HG03108 (cell line): ENCODE results near the gene TUFT1.

Experiments
- ATAC-seq: cut with Tn5 transposase; IDR thresholded peaks from one replicate; pipeline ENCODE4 v1.9.1; 2021; ENCODE audit warnings: moderate library complexity; ENCODE audit not compliant: unreplicated experiment

The TUFT1 gene

DNA sequence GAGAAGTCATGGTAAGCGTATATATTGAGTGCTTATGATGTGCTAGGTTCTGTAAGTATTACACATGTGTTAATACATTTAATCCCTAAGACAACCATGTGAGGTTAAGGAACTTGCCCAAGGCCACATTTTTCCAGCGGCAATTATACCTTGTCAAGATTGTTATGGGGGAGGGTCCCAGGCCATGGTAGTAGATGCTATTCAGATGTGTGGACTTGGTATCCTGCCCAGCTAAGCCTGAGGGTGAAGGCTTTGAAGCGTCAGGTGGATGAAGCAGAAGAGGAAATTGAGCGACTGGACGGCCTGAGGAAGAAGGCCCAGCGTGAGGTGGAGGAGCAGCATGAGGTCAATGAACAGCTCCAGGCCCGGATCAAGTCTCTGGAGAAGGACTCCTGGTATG lies 3.6 kb upstream of the TUFT1 start:
- ATAC-seq = no peak

DNA sequence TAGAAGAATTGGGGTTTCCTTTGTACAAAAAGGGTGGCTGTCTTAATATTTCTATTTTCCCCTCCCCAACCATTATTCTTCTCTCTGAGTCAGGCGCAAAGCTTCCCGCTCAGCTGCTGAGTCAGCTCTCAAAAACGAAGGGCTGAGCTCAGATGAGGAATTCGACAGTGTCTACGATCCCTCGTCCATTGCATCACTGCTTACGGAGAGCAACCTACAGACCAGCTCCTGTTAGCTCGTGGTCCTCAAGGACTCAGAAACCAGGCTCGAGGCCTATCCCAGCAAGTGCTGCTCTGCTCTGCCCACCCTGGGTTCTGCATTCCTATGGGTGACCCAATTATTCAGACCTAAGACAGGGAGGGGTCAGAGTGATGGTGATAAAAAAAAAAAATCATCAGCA lies 3.0 kb upstream of the TUFT1 start:
- no peak for ATAC-seq

DNA sequence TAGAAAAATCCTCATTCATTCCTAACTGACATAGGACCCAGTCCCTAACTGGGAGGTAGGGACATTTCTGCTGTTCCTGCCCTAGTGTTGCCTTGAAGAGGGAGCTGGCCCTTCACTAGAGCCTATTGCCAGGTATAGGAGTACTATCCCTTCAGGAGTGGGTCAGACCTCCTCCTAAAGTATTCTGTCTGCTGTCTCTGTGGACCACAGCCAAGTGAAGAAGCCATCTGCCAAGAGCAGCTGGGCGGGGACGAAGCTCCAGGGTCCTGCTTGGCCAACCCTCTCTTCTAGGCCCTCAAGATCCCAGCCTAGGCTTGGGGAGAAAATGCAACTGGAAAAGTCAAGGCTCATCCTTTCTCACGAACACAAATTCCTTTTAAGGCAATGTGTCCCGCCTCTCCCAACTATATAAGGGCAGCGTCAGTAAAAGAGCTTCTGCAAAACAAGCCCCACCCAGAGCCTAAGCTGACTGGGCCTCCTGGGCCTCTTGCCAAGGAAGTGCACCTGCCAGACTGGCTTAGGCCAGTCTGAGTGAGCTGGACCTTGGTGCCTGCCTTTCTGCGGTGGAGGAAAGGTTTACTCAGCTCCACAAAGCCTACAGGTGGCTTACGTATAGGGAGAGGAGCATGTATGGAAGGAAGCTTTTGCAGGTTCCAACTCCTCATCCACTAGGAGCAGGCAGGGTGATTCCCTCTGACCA lies 638 bp upstream of the TUFT1 start:
- peak; percentile 67 for ATAC-seq

DNA sequence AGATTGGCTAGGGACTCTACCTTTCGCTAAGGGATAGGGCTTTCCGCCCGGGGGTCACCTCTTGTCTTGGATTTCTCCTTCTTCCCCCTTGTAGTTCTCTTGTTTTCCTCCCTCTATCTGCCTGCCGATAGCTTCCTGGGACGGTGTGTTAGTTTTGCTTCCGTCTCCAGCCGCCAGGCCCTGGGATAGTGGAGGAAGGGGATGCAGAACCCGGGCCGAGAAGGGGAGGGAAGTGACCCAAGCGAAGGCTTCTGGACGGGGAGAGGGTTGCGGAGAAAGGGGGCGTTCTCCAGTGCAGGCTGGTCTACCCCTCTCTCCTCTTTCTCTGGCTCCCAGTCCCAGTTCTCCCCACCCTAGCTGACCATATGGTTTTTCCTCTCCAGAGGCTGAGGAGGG lies 871 bp downstream of the TUFT1 start:
- ATAC-seq = no peak

DNA sequence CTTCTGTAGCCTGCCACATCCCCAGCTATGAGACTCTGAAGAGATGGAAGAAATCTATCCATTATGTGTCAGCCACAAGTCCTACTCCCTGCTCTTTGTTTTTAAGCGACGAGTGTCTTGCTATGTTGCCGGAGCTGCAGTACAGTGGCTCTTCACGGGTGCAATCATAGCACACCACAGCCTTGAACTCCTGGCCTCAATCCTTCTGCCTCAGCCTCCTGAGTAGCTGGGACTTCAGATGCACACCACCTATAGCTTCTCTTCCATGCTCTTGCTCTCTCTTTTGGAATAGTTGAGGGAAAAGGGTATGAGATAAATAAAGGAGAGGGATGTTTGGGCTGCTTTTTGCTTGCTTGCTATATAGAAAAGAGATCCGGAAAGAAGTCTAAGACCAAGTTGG lies 1.6 kb downstream of the TUFT1 start:
- ATAC-seq = no peak

DNA sequence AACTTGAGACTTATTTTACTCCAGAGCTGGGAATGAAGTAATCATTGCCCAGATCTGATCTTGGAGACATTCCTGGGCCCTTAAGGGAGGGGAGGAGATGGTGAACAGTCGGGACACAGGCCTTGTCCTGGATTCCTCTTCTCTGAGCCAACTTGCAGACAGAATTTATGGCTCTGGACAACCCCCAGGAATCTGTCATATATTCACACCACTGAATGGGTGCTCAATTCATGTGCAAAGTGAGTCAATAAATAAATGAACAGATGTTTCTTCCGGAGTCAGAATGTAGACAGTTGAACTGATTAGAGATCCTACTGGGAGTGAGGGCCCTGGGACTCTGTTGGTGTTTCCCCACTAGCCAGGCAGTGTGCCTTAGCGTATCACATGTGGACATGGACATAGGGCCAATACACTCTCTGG lies 2.6 kb downstream of the TUFT1 start:
- no peak for ATAC-seq

DNA sequence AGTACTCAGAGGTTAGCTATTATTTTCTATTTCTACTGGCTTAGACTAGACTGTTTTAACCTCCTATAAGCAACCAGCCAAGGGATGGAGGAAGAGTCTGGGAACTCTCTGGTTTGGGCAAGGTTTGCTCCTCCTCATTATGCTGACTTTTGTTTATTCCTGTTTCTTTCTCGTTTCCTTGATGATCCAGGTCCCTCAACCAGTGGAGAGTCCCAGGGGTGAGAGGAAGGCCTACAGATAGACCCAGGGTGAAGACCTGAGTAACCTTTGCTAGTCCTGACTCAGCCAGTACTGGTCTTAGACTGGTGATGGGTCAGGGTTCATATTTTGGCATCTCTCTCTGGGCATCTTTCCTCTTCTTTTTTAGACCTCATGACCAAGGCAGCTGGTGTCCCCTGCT lies 5.4 kb downstream of the TUFT1 start:
- no peak for ATAC-seq

DNA sequence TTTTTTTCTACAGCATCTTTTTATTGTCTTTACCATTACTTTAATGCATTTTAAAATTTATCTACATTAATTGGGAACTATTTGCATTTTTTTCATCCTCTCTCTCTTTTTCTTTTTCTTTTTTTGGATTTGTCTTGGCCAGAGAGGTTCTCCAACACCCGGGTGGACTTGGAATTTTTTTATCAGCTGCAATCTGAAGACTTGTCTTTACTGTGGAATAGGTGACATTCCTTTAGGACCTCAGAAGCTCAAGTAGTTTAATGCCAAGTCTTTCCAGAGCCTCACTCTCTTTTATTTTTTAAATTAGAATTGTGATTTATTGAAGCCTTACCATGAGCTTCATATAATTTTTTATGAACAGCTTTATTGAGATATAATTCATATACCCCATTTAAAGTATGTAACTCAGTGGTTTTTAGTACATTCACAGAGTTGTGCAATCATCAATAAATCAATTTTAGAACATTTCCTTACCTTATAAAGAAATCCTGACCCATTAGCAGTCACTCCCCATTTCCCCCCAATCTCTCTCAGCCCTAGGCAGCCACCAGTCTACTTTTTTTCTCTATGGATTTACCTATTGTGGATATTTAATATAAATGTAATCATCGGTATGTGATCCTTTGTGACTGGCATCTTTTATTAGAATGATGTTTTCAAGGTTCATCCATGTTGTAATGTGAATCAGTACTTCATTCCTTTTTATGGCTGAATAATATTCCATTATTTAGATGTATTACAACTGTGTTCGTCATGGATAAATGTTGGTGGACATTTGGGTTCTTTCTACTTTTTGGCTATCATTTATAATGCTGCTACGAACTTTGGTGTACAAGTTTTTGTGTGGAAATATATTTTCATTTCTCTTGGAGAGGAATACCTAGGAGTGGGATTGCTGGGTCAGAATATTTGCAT lies 6.2 kb downstream of the TUFT1 start:
- no peak for ATAC-seq

DNA sequence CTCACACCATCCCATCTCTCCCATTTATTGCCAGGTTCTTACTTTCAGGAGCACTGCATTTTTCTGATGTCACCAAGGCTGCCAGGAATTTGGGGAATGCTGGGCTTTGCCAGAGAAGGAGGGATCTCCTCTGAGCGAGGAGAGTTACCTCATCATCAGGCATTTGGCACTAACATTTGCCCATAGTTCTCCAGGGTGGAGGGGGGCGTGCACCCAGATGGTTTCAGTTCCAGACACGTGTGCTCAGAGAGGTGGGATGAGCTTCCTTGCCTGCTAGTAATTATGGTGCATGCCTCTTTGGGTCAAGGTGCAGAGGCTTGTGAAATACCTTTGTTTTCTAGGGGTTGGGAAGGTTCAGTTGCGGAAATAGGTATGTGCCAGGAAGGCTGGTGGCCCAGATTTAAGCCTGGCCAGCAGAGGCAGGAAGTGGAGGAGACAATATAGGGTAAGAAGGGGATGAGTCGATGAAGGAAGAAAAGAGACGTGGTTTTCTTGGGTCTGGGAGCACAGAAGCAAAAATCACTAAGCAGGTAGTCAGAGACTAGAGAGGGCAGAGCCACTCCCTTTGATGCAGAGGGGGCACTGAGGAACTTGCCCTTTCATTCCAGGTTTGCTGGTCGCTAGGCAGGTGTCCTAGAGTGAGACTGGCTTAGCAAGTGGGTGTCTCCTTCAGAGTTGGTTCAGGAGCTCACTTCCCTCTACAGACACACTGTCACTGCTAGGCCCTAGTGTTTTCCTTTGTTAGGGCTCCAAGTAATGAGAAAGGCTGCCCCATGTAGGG lies 7.2 kb downstream of the TUFT1 start:
- ATAC-seq = no peak

DNA sequence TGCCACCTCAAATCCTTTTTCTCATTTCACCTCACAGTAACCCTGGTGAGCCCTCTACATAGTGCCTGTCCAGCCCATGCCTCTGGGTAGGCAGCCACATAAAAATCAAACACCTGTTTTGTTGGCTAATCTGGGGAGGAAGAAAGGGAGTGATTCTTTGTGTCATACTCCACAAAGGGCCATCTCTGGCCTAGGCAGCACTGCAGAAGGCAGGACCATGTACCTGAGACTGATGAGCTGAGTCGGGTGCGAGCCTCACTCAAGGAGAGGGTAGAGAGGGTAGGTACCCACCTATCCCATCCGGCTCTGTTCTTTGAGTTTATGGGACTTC lies 7.8 kb downstream of the TUFT1 start:
- no peak for ATAC-seq

DNA sequence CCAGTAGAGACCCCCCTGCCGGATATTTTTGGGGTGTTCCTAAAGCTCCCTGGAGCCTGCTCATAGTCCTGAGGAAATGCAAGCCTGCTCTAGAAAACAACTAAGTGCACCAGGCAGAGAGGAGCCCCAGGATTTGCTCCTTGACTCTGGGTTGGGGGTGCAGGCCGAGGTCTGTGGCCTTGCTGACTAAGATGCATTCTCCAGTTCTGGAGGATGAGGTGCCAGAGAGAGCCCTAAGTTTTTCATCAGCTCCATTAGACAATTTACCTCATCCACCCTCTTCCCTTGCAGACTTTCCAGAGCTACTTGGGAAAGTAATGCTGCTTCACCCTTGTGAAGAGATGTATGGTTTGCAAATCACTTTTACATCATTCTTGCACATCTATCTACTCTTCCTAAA lies 9.1 kb downstream of the TUFT1 start:
- no peak for ATAC-seq

DNA sequence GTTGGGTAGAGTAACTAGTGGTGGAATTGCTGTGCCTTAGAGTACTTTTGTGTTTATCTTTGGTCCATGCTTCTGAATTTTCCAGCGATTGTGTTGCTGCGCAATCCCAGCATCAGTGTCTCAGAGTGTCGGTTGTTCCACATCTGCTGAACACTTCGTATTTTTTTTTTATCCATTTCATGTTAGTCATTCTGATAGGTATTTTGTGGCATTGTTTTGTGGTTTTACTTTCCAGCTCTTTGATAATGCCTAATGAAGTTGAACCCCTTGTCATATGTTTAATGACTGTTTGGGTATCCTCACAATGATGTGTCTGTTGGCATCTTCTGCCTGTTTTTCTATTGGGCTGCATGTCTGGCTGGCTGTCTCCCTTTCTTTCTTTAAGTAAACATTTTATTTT lies 13.6 kb downstream of the TUFT1 start:
- ATAC-seq = no peak

DNA sequence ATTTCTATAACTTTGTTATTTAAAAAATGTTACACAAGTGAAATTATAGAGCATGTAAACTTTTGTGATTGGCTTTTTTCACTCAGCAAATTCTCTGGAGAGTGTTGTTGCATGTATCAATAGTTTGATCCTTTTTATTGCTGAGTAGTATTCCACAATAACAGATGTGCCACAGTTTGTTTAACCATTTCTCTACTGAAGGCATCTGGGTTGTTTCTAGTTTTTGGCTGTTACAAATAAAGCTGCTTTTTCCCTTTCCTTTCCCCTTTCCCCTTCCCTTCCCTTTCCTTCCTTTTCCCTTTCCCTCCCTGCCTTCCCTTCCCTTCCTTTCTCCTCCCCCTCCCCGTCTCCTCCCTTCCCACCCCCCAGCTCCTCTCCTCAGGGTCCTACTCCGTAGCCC lies 15.9 kb downstream of the TUFT1 start:
- ATAC-seq = no peak

DNA sequence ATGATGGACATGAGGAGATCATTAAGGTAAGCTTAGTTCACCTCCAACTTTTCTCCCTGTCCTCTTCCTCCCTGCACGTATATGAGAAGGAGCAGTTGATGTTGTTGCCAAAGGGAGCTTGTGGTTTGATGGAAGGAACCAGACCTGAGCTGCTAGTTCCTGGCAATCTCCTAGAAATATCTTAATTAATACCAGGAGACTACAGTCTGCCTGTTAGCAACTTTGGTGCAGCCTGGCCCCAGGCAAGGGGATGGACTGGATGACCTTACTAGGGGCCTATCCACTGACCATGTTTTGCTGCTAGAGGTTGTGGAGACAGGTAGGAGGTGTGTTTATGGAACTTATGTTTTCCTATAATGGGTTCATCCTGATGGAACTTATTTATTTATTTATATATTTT lies 22.6 kb downstream of the TUFT1 start:
- no peak for ATAC-seq

DNA sequence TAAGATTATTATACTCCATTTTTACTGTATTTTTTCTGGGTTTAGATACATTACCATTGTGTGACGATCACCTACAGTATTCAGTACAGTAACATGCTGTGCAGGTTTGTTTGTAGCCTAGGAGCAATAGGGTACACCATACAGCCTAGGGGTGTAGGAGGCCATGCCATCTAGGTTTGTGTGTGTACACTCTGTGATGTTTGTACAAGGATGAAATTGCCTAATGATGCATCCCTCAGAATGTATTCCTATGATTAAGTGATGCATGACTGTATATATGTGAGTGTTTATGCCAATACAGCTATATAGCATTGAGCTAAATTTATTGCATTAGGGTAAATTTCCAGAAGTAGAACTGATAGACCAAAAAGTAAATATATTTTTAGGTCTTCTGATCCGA lies 23.3 kb downstream of the TUFT1 start:
- ATAC-seq = no peak

DNA sequence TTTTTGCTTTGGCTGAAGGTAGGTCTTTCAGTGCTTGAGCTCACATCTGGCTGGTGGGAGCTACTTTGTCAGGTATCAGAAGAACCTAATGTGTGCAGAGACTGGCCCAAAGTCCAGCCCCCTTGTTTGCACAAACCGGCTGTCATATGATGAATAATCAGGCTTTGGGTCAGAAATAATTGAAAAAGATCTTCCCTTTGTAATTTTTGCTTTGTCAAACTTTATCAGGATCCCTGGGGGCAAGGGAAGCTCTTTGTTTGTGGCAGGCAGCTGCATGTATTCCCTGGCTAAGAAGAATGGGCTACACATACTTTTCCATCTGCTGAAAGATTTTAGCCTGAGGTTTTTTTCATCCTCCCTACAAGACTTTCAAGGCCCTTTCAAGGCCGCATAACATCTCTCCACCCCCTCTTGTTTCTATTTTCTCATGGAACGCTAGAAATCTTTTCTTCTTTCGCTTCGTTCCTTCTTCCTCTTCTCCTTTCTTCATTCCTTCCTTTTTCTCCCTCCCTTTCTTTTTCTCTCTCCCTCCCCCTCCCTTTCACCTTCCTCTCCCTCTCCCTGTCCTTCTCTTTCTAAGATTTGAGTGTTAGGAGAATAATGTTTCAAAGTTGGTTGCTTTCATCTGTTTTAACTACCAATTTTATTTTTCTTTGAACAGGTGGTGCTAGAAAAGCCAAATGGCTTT lies 25.5 kb downstream of the TUFT1 start:
- no peak for ATAC-seq

DNA sequence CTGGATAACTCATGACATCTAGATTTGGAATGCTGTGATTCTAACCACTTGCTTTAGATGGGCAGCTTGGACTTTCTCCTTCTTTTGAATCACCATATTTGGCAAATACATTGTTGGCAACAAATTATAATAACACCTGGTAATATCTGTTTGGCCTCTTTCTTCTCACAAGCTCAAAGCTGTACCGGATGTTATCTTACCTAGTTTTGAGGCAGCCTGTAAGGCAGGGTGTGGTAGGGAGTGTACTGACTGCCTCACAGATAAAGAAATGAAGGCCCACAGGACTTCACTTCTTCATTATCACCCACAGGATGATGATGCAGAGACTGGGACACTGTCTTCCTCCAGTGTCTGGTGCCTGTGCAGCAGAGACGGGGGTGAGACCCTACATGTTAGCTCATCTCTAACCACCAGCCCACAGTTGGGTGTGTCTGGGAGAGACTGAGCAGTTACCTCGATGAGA lies 28.5 kb downstream of the TUFT1 start:
- no peak for ATAC-seq

DNA sequence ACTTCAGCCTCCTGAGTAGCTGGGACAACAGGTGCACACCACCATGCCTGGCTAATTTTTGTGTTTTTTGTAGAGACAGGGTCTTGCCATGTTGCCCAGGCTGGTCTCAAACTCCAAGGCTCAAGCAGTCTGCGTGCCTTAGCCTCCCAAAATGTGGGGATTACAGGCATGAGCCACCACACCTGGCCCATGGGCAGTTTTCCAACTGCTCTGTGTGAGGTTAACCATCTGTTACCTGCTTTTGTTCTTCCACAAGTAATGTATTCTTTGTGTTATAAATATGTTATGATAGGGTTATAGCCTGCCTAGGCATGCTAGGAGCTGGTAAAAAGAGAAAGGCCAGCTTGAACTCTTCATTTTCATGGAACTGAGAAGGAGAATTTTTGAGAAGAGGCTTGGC lies 30.7 kb downstream of the TUFT1 start:
- ATAC-seq = no peak

DNA sequence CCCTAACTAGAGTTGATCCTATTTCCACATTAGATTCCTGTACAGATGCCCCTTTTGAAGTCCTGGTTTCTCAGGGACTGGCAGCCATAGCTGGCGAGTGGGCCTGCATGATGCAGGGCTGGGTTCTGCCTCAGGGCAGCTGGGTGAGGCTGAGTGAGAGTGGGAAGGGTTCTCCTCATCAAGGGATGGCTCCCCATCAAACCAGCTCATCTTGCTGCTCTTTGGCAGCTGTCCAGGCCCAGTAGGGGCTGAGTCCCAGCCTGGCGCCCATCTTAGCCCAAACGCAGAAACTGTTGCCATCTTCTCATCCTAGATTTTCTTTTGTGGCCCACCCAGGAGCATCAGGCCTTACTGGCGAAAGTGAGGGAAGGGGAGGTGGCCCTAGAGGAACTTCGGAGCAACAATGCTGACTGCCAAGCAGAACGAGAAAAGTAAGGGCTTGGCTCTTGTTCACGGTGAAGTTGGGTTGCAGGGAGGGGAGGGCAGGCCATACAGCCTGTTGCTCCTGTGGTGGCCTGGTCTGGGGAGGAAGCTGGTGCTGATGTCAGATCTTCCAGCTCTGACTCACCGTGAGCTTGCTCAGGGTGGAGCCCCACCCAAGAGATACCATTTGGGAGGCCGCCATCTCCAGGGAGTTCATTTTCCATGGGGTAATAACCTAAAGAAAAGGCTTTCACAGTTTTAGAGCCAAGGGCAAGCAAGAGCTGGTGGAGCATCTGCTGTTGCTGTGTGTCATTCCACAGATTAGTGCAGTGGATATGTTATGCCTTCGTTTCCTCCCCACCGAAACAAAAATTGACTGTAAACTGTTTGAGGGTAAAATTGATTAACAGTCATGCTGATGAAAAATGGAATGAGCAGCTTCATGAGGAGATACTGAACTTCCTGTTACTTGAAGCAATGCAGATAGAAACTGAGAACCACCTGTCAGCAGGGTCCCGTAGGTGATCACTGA lies 34.7 kb downstream of the TUFT1 start:
- ATAC-seq = no peak

DNA sequence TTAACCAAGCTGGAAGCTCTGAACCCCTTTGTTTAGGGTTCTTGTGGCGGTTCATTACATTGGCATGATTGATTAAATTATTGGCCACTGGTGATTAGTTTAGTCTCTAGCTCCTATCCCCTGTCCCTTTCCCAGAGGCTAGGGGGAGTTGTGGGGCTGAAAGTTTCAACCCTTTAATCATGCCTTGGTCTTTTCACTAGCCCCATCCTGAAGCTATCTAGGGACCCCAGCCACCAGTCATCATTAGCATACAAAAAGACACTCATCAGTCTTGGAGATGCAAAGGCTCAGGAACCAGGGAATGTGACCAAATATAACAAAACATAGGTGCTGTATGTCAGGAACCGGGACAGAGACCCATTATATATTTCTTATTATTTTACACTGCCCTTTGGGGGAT lies 37.1 kb downstream of the TUFT1 start:
- ATAC-seq = no peak
